T-helper 9 cell (primary cell): ENCODE measurements around the gene BTN1A1.
A peak's percentile ranks its signal among the peaks of the same experiment; 100 is the strongest.
"Not testable (repeated sequence)": the region's sequence is repeated elsewhere in the genome, so short reads cannot be mapped to it uniquely, and the experiment has no call there.

Source experiments
- DNase-seq: peaks from one replicate; pipeline ENCODE4 v3.0.0-alpha.2; 2020

The BTN1A1 gene

GRCh38 chr6:26514984-26515383 lies 14.9 kb downstream of the BTN1A1 start:
- DNase-seq = no peak

GRCh38 chr6:26516481-26517427 lies 16.7 kb downstream of the BTN1A1 start:
- DNase-seq = no peak

GRCh38 chr6:26519359-26519758 lies 19.3 kb downstream of the BTN1A1 start:
- no peak for DNase-seq

GRCh38 chr6:26520237-26520849 lies 20.2 kb downstream of the BTN1A1 start:
- no peak for DNase-seq

GRCh38 chr6:26520850-26521599 lies 20.9 kb downstream of the BTN1A1 start:
- DNase-seq = peak; percentile 82

- DNase-seq = peak; percentile 55
Observed at GRCh38 chr6:26521600-26522391, 21.7 kb downstream of the BTN1A1 start.

GRCh38 chr6:26522486-26523228 lies 22.6 kb downstream of the BTN1A1 start:
- DNase-seq = not testable (repeated sequence)

GRCh38 chr6:26524314-26524713 lies 24.2 kb downstream of the BTN1A1 start:
- not testable (repeated sequence) for DNase-seq

- no peak for DNase-seq
Observed at GRCh38 chr6:26524722-26525370, 24.7 kb downstream of the BTN1A1 start.

- DNase-seq = no peak
Observed at GRCh38 chr6:26525838-26526237, 25.7 kb downstream of the BTN1A1 start.

- no peak for DNase-seq
Observed at GRCh38 chr6:26526928-26527327, 26.8 kb downstream of the BTN1A1 start.

GRCh38 chr6:26530203-26530602 lies 30.1 kb downstream of the BTN1A1 start:
- no peak for DNase-seq

GRCh38 chr6:26531897-26532296 lies 31.8 kb downstream of the BTN1A1 start:
- DNase-seq = no peak

GRCh38 chr6:26532699-26533531 lies 32.8 kb downstream of the BTN1A1 start:
- DNase-seq = peak; percentile 77

GRCh38 chr6:26533532-26533931 lies 33.4 kb downstream of the BTN1A1 start:
- no peak for DNase-seq

- DNase-seq = no peak
Observed at GRCh38 chr6:26534681-26535465, 34.8 kb downstream of the BTN1A1 start.

GRCh38 chr6:26536571-26537159 lies 36.6 kb downstream of the BTN1A1 start:
- DNase-seq = no peak

- peak; percentile 79 for DNase-seq
Observed at GRCh38 chr6:26537160-26537845, 37.2 kb downstream of the BTN1A1 start.
